GM12873 (cell line): ENCODE results near the gene KIZ.

Experiments
- TF ChIP-seq, protein P1 (sequence below): IDR thresholded peaks from 2 replicates; pipeline ENCODE4 v1.5.1; 2012; ENCODE audit warnings: low read depth, mild to moderate bottlenecking, moderate library complexity, low read length, control low read depth; ENCODE audit not compliant: insufficient read depth; ENCODE audit errors: missing control alignments

KIZ gene

DNA sequence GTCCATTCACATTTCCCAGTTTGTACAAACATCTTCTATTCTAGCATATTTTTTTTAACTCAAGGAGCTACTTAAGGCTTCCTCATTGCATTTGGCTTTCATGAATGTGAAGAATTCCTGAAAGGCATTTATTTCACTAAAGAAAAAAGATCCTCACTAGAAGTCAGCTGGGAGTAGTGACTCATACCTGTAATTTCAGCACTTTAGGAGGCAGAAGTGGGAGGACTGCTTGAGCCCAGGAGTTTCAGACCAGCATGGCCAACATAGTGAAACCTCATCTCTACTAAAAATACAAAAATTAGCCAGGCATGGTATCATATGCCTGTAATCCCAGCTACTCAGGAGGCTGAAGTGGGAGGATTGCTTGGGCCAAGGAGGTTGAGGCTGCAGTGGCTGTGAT, 146.4 kb downstream of the KIZ start:
- TF ChIP-seq, protein P1, sequence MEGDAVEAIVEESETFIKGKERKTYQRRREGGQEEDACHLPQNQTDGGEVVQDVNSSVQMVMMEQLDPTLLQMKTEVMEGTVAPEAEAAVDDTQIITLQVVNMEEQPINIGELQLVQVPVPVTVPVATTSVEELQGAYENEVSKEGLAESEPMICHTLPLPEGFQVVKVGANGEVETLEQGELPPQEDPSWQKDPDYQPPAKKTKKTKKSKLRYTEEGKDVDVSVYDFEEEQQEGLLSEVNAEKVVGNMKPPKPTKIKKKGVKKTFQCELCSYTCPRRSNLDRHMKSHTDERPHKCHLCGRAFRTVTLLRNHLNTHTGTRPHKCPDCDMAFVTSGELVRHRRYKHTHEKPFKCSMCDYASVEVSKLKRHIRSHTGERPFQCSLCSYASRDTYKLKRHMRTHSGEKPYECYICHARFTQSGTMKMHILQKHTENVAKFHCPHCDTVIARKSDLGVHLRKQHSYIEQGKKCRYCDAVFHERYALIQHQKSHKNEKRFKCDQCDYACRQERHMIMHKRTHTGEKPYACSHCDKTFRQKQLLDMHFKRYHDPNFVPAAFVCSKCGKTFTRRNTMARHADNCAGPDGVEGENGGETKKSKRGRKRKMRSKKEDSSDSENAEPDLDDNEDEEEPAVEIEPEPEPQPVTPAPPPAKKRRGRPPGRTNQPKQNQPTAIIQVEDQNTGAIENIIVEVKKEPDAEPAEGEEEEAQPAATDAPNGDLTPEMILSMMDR, result no peak

DNA sequence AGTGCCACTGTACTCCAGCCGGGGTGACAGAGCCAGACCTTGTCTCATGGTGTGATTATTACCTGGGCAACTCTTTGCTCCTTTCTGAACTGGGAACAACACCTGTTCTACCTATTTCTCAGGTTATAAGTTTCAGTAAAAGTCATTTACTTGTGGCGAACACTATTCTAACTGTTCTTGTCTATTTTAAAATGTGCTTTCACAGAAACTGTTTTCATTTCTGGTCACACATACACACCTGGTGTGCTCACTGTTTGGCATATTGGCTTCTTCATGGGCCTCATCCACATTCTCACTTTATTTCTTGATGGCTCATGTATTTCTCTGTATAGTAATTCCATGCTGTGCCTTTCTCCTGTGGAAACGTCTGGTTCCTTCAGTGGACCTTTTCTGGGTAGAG, 146.8 kb downstream of the KIZ start:
- TF ChIP-seq, protein P1, result no peak

DNA sequence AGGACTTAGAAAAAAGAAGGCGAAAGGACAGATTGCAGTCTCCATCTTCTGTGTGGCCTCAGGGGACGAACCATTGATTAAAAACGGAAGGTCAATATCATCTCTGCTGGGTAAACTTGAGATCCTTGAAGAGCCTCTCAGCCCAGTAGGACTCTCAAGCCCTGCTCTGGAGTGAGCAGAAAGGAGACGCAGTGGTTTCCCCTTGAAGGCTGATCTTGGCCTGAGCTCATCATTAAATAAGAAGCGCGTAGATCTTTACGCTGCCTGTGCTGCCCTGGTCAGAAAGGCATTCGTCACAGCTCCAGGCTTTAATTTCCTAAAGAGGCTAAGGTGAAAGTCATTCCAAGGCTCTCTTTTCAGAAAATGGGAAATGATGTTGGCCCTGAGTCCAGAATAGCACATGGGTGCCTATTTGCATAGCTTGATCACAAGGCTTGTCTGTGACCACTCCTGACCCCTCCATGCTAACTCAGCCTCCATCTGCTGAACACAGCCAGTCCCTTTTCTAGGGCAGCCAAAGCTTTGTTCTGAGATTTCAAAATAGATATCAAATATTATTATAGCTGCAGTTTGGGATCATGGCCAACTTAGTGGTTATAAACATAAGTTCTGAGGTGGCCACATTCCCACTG, 148.0 kb downstream of the KIZ start:
- TF ChIP-seq, protein P1, result no peak

DNA sequence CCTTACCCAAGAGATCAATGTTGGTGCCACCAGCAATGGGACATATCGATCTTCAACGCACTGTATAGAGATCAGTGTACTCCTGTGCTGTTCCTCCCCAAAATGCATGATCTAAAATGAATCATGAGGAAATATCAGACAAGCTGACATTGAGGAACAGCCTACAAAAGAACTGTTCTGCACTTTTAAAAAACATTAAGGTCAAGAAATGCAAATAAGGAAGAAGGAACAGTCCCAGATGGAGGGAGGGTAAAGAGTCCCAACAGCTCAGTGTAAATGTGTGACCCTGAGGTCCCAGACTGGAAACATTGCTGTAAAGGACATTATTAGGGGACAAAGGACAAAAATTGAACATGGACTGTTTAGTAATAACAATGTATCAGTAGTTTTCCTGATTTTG, 152.9 kb downstream of the KIZ start:
- TF ChIP-seq, protein P1, result no peak

DNA sequence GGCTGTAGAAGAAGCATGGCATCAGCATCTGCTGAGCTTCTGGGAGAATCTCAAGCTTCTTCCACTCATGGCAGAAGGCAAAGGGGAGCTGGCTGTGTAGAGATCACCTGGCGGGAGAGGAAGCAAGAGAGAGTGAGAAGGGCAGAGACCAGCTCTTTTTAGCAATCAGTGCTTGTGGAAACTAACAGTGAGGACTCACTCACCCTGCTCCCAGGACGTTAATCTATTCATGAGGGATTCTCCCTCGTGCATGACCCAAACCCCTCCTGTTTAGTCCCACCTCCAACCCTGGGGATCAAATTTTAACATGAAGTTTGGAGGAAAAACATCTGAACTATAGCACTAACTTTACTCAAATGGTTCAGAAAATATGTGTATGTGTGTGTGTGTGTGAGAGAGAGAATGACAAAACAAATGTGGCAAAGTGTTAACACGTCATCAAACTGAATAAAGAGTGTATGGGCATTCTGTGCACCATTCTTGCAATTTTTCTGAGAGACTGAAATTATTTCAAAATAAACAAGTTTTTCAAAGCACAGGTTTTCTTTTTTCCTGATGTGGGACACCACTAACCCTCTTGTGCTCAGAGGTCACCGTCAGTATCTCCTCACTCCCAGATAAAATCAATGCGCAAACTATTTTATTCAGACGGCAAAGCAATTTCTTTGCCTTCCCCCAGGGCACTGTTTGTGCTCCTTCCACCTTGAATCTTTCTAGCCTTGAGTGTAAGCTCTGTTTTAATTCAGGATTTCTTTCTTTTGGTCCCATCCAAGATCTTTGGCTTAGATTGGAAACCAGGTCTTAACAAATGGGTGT, 154.0 kb downstream of the KIZ start:
- TF ChIP-seq, protein P1, result no peak

DNA sequence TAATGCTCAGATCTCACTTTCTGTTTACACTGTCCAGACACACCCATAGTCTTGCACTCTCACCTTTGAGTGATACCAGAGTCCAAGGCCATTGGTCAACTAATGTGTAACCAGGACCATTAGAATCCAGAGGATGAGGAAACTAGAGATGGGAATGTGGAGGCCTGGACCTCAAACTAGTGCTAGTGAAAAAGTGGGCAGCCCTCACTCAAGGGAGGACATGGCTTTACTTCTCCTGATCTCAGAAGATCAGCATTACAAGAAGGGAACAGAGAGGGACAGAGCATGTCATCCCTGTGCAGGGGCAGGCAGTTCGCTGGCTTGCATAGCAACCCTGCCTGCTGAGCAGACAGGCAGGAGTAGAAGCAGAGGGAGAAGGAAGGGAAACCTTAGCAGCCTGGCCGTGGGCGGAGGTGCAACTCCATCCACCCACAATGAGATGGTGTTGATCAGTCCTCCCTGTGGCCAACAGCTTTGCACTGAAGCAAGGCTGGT, 154.7 kb downstream of the KIZ start:
- TF ChIP-seq, protein P1, result no peak

DNA sequence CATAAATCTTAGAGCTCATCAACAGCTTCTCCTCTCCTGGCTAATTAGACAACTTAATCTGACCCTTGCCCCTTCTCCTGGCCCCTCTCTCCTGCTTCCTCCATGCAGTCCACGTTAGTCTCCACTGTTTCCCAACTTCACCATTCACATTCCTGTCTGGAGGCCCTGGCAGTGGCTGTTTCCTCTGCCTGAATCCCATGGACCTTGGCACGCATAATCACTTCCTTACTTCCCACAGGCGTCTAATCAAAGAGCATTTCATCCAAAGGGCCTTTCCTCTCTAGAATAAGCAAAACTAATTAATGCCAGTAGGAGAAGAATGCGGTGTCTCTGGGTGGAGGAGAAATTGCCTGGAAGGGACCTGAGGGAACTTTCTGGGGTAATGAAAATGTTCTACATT, 160.9 kb downstream of the KIZ start:
- TF ChIP-seq, protein P1, result no peak
